Measurements from ENCODE around the gene STXBP5. TPM values are rescaled to one million over a fixed set of nuclear protein-coding genes. Genes with fewer than 3 reads are reported as not detected.

STXBP5 gene
- total RNA-seq, 1 donor from 2014 or later: 10.7 TPM

GRCh38 chr6:147297124-147297523, 92.9 kb downstream of the STXBP5 start:
- Mint-ChIP-seq H3K27me3 (ENCODE audit: low read depth) (no peaks in the 10 kb centered on the region), H3K36me3 (ENCODE audit: low read depth) (peaks cover 64% of the 10 kb centered on the region), H3K4me3 (no peak overlapping the region), H3K27ac (ENCODE audit: unreplicated experiment) (no peak overlapping the region), H3K9me3 (peaks cover 18% of the 10 kb centered on the region), H3K4me1 (no peaks in the 10 kb centered on the region)
- no peak for TF ChIP-seq CTCF (conservative IDR thresholded peaks at IDR 0.05)
- DNase-seq (ENCODE audit: low read depth, low spot score): no peak

- Mint-ChIP-seq H3K4me3 (no peak overlapping the region), H3K27ac (ENCODE audit: unreplicated experiment) (no peak overlapping the region), H3K27me3 (ENCODE audit: low read depth) (no peaks in the 10 kb centered on the region), H3K4me1 (no peaks in the 10 kb centered on the region), H3K9me3 (peaks cover 21% of the 10 kb centered on the region), H3K36me3 (ENCODE audit: low read depth) (peaks cover 67% of the 10 kb centered on the region)
- TF ChIP-seq CTCF (conservative IDR thresholded peaks at IDR 0.05): no peak
- DNase-seq (ENCODE audit: low read depth, low spot score): no peak
These were observed 93.6 kb downstream of the STXBP5 start for GRCh38 chr6:147297663-147298316.

GRCh38 chr6:147298461-147298860, 94.2 kb downstream of the STXBP5 start:
- Mint-ChIP-seq H3K4me3 (no peak overlapping the region), H3K27me3 (ENCODE audit: low read depth) (no peaks in the 10 kb centered on the region)

GRCh38 chr6:147299035-147299434, 94.8 kb downstream of the STXBP5 start:
- Mint-ChIP-seq H3K27ac (ENCODE audit: unreplicated experiment) (no peak overlapping the region), H3K9me3 (peaks cover 29% of the 10 kb centered on the region), H3K36me3 (ENCODE audit: low read depth) (peaks cover 74% of the 10 kb centered on the region), H3K27me3 (ENCODE audit: low read depth) (no peaks in the 10 kb centered on the region), H3K4me3 (no peak overlapping the region), H3K4me1 (no peaks in the 10 kb centered on the region)
- no peak for DNase-seq (ENCODE audit: low read depth, low spot score)
- TF ChIP-seq CTCF (conservative IDR thresholded peaks at IDR 0.05): no peak

More at GRCh38 chr6:147298461-147298860, 94.2 kb downstream of the STXBP5 start:
- Mint-ChIP-seq H3K4me1 (no peaks in the 10 kb centered on the region), H3K27ac (ENCODE audit: unreplicated experiment) (no peak overlapping the region), H3K36me3 (ENCODE audit: low read depth) (peaks cover 68% of the 10 kb centered on the region), H3K9me3 (peaks cover 24% of the 10 kb centered on the region)
- TF ChIP-seq CTCF (conservative IDR thresholded peaks at IDR 0.05): no peak
- DNase-seq (ENCODE audit: low read depth, low spot score): no peak

GRCh38 chr6:147301070-147301469, 96.9 kb downstream of the STXBP5 start:
- no peak for DNase-seq (ENCODE audit: low read depth, low spot score)
- Mint-ChIP-seq H3K27me3 (ENCODE audit: low read depth) (no peaks in the 10 kb centered on the region), H3K9me3 (peaks cover 30% of the 10 kb centered on the region), H3K36me3 (ENCODE audit: low read depth) (peaks cover 74% of the 10 kb centered on the region), H3K27ac (ENCODE audit: unreplicated experiment) (no peak overlapping the region), H3K4me1 (no peaks in the 10 kb centered on the region), H3K4me3 (no peak overlapping the region)
- no peak for TF ChIP-seq CTCF (conservative IDR thresholded peaks at IDR 0.05)
